ENCODE results near the gene ADAMTS2.

The ADAMTS2 gene

DNA sequence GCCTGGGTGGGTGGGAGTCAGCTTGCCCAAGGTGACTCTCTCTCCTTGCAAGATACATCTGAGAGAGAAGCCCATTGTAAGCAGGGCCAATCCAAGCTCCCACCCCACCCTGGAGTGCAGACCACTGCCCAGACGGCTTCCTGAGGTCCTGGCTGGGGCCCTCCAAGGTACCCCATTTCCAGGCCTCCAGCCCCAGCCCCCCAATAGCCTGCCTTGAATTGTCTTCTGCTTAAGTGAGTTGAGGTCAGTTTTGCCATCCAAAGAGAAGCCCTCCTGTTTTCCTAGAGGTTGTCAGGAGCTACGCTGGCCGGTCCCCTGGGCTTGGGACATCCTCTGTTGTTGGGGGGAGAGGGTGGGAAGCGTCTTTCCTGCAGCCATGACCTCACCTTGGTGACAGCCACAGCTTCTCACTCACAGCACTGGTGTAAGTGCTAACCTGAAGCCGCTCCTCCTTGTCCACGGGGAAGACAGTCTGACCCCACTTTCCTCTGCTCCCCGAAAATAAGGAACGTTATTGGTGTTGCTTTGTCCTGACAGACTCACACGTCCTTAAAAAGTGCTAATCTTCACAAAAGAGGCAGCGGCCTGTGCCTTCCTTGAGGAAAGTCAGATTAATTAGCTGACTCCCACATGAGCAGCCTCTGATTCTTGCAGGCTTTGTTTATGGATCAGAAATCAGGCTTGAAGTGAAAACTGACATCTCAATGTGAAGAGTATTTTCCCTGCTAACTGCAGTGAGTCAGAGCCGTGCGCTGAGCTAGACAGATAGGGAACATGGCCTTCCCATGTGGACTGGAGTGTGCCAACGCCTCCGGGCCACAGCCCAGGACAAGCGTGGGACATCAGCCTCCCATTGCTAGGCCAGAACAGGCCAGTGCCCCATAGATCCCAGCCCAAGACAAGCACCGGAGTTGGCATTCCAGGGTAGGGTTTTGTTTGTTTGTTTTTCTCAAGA lies 52.3 kb downstream of the ADAMTS2 start:
- CTCF ChIA-PET = no interaction called here
- Histone ChIP-seq H3K4me3 (ENCODE audit: control insufficient read depth in 1 of 7, extremely low read depth in 1 of 7, insufficient read depth in 4 of 7, low read depth in 2 of 7, low read length in 6 of 7) (no peak overlapping the region), H3K36me3 (ENCODE audit: control insufficient read depth in 4 of 4, insufficient read depth in 4 of 4, low read length in 3 of 4) (no peaks in the 10 kb centered on the region), H3K27ac (ENCODE audit: insufficient read depth in 1 of 2, low read depth in 1 of 2, low read length in 2 of 2, poor library complexity in 1 of 2, severe bottlenecking in 2 of 2) (no peak overlapping the region), H3K27me3 (replicated peaks in 2 of 5; ENCODE audit: control insufficient read depth in 4 of 5, insufficient read depth in 5 of 5, low read length in 4 of 5) (peaks cover 0 to 2% (median 0%) of the 10 kb centered on the region in 5 experiments), H3K4me1 (ENCODE audit: control extremely low read depth in 1 of 4, control insufficient read depth in 4 of 4, insufficient read depth in 4 of 4, low read length in 3 of 4) (no peaks in the 10 kb centered on the region), H3K9me3 (ENCODE audit: control extremely low read depth in 1 of 5, control insufficient read depth in 4 of 5, insufficient read depth in 2 of 5, low read depth in 1 of 5, low read length in 4 of 5) (peaks cover 0 to under 1% (median 0%) of the 10 kb centered on the region in 5 experiments)
- POLR2A ChIA-PET = no interaction called here
- DNase-seq = no peak
- WGBS (ENCODE audit: insufficient coverage) = 98% methylated on average over 15 of the region's 16 CpGs

DNA sequence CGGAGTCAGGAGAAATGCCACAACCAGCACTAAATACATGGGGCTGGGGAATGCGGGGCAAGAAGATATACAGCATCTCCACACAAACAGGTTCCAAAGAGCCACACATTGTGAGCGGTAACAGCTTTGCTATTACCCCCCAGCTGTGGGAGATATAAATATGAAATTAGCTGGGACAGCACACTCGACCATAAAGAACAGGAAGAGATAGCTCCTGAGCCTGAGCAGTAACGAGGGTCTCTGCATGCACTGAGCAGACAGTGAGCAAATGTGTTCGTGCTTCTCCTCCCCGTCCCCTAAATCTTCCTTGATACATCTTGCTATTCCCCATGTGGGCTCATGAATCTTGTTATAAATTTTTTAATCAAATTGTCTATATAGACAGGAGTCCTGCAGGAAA lies 53.1 kb downstream of the ADAMTS2 start:
- Histone ChIP-seq H3K9me3 (ENCODE audit: control extremely low read depth in 1 of 5, control insufficient read depth in 4 of 5, insufficient read depth in 2 of 5, low read depth in 1 of 5, low read length in 4 of 5) (no peaks in the 10 kb centered on the region), H3K36me3 (ENCODE audit: control insufficient read depth in 4 of 4, insufficient read depth in 4 of 4, low read length in 3 of 4) (no peaks in the 10 kb centered on the region), H3K4me3 (ENCODE audit: control insufficient read depth in 1 of 7, extremely low read depth in 1 of 7, insufficient read depth in 4 of 7, low read depth in 2 of 7, low read length in 6 of 7) (no peak overlapping the region), H3K27ac (ENCODE audit: insufficient read depth in 1 of 2, low read depth in 1 of 2, low read length in 2 of 2, poor library complexity in 1 of 2, severe bottlenecking in 2 of 2) (no peak overlapping the region), H3K27me3 (replicated peaks in 2 of 5; ENCODE audit: control insufficient read depth in 4 of 5, insufficient read depth in 5 of 5, low read length in 4 of 5) (peaks cover 0 to 2% (median 0%) of the 10 kb centered on the region in 5 experiments), H3K4me1 (ENCODE audit: control extremely low read depth in 1 of 4, control insufficient read depth in 4 of 4, insufficient read depth in 4 of 4, low read length in 3 of 4) (no peaks in the 10 kb centered on the region)
- DNase-seq = no peak
- CTCF ChIA-PET = interaction anchor here (1.2 kb wide), 1 partner anchor 12 kb away, joined by 3 read pairs; no protein-coding TSS in a partner anchor
- 80% methylated on average over 2 of the region's 7 CpGs for WGBS (ENCODE audit: insufficient coverage)
- POLR2A ChIA-PET = no interaction called here

DNA sequence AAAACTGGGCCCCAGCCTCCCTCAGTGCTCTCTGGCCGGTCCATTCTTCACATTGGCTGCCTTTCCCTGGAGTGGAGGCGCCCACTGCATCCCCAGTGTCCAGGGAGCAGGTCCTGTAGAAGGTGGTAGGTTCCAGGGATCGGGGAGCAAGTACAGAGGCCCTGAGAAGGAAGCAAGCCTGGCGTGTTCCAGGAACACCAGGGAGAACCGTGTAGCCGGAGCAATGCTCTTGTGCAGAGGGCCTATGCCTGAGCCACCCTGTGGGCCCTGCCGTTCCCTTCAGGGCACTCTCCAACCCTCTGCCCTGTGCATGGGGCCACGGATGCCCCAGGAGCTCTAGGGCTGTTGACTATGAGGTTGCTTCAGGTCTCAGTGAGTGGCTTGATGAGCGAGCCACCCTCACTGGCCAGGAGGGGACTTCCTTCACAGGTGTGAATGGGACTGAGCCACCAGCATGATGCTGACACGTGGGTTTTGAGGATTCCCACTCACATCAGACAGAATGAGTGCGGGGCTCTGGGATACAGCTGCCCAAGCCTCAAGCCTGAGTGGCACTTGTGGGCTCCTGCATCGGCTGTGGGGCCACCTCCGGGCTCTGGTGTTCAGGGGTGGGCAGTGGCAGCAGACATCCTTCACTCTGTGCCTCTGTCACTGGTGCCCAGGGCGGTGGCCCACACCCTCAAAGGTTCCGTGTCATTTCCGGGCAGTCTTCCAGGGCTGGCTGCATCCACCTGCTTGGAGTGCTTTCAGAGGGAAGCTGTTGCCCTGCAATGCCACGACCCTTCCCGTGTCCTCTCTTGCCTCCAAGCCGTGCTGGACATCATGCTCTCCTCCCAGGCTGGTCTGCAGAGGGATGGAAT lies 54.4 kb downstream of the ADAMTS2 start:
- H3K27ac ChIP-seq (ENCODE audit: insufficient read depth in 1 of 2, low read depth in 1 of 2, low read length in 2 of 2, poor library complexity in 1 of 2, severe bottlenecking in 2 of 2) = no peak overlapping the region
- H3K36me3 ChIP-seq (ENCODE audit: control insufficient read depth in 4 of 4, insufficient read depth in 4 of 4, low read length in 3 of 4) = no peaks in the 10 kb centered on the region
- ChIA-PET POLR2A (no interaction called here), CTCF (interaction anchor here (1.2 kb wide), 1 partner anchor 11 kb away, joined by 3 read pairs; no protein-coding TSS in a partner anchor)
- no peak overlapping the region for H3K4me3 ChIP-seq (ENCODE audit: control insufficient read depth in 1 of 7, extremely low read depth in 1 of 7, insufficient read depth in 4 of 7, low read depth in 2 of 7, low read length in 6 of 7)
- no peak for DNase-seq
- peaks cover 0 to 2% (median 0%) of the 10 kb centered on the region in 5 experiments for H3K27me3 ChIP-seq (replicated peaks in 2 of 5; ENCODE audit: control insufficient read depth in 4 of 5, insufficient read depth in 5 of 5, low read length in 4 of 5)
- 94% methylated on average over 19 of the region's 19 CpGs for WGBS (ENCODE audit: insufficient coverage)
- H3K4me1 ChIP-seq (ENCODE audit: control extremely low read depth in 1 of 4, control insufficient read depth in 4 of 4, insufficient read depth in 4 of 4, low read length in 3 of 4) = no peaks in the 10 kb centered on the region
- no peaks in the 10 kb centered on the region for H3K9me3 ChIP-seq (ENCODE audit: control extremely low read depth in 1 of 5, control insufficient read depth in 4 of 5, insufficient read depth in 2 of 5, low read depth in 1 of 5, low read length in 4 of 5)

DNA sequence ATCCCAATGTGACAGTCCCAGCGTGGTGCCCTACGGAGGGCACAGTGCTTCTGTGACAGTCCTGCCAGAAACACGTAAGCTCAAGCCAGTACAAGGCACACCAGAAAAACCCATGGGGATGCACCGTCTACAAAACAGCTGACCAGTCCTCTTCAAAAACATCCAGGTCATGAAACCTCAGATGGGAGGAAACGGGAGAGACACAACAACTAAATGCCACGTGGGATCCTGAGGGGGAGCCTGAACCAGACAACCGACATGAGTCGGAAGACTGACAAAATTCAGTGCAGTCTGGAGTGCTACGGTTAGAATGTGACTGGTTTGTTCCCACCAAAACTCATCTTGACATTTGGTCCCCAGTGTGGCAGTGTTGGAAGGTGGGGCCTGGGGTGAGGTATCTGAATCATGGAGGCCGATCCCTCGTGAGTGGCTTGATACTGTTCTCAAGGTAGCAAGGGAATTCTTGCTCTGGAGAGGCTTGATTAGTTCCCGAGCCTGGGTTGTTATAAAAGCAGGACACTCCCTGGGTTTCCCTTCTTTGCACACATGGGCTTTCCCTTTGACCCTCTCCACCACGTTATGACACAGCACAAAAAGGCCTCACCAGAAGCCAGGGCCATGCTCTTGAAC lies 55.4 kb downstream of the ADAMTS2 start:
- Histone ChIP-seq H3K27me3 (replicated peaks in 2 of 5; ENCODE audit: control insufficient read depth in 4 of 5, insufficient read depth in 5 of 5, low read length in 4 of 5) (peaks cover 0 to 2% (median 0%) of the 10 kb centered on the region in 5 experiments), H3K27ac (ENCODE audit: insufficient read depth in 1 of 2, low read depth in 1 of 2, low read length in 2 of 2, poor library complexity in 1 of 2, severe bottlenecking in 2 of 2) (no peak overlapping the region), H3K4me1 (ENCODE audit: control extremely low read depth in 1 of 4, control insufficient read depth in 4 of 4, insufficient read depth in 4 of 4, low read length in 3 of 4) (no peaks in the 10 kb centered on the region), H3K9me3 (ENCODE audit: control extremely low read depth in 1 of 5, control insufficient read depth in 4 of 5, insufficient read depth in 2 of 5, low read depth in 1 of 5, low read length in 4 of 5) (no peaks in the 10 kb centered on the region), H3K4me3 (ENCODE audit: control insufficient read depth in 1 of 7, extremely low read depth in 1 of 7, insufficient read depth in 4 of 7, low read depth in 2 of 7, low read length in 6 of 7) (no peak overlapping the region), H3K36me3 (ENCODE audit: control insufficient read depth in 4 of 4, insufficient read depth in 4 of 4, low read length in 3 of 4) (no peaks in the 10 kb centered on the region)
- 90% methylated on average over 11 of the region's 13 CpGs for WGBS (ENCODE audit: insufficient coverage)
- ChIA-PET POLR2A (no interaction called here), CTCF (no interaction called here)
- DNase-seq = no peak

DNA sequence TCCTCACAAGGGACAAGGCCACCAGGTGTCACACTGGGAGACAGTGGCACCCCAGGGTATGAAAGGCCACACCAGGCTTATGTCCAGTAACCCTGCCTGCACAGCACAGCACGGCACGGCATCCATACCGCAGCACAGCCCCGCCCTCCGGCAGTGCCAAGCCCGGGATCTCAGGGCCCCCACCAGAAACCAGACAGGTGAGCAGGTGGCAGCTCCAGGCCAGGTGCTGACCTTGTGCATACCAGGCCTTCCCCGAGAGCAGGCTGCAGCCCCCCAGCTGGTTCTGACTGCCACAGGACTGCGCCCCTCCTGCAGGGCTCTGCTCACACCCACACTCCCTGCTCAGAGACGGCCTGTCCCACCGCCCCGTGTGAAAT lies 56.5 kb downstream of the ADAMTS2 start:
- Histone ChIP-seq H3K27me3 (replicated peaks in 2 of 5; ENCODE audit: control insufficient read depth in 4 of 5, insufficient read depth in 5 of 5, low read length in 4 of 5) (peaks cover 0 to 2% (median 0%) of the 10 kb centered on the region in 5 experiments), H3K9me3 (ENCODE audit: control extremely low read depth in 1 of 5, control insufficient read depth in 4 of 5, insufficient read depth in 2 of 5, low read depth in 1 of 5, low read length in 4 of 5) (no peaks in the 10 kb centered on the region), H3K27ac (ENCODE audit: insufficient read depth in 1 of 2, low read depth in 1 of 2, low read length in 2 of 2, poor library complexity in 1 of 2, severe bottlenecking in 2 of 2) (no peak overlapping the region), H3K36me3 (ENCODE audit: control insufficient read depth in 4 of 4, insufficient read depth in 4 of 4, low read length in 3 of 4) (no peaks in the 10 kb centered on the region), H3K4me1 (ENCODE audit: control extremely low read depth in 1 of 4, control insufficient read depth in 4 of 4, insufficient read depth in 4 of 4, low read length in 3 of 4) (no peaks in the 10 kb centered on the region), H3K4me3 (ENCODE audit: control insufficient read depth in 1 of 7, extremely low read depth in 1 of 7, insufficient read depth in 4 of 7, low read depth in 2 of 7, low read length in 6 of 7) (no peak overlapping the region)
- ChIA-PET POLR2A (no interaction called here), CTCF (no interaction called here)
- 98% methylated on average over 7 of the region's 11 CpGs for WGBS (ENCODE audit: insufficient coverage)
- DNase-seq = no peak

DNA sequence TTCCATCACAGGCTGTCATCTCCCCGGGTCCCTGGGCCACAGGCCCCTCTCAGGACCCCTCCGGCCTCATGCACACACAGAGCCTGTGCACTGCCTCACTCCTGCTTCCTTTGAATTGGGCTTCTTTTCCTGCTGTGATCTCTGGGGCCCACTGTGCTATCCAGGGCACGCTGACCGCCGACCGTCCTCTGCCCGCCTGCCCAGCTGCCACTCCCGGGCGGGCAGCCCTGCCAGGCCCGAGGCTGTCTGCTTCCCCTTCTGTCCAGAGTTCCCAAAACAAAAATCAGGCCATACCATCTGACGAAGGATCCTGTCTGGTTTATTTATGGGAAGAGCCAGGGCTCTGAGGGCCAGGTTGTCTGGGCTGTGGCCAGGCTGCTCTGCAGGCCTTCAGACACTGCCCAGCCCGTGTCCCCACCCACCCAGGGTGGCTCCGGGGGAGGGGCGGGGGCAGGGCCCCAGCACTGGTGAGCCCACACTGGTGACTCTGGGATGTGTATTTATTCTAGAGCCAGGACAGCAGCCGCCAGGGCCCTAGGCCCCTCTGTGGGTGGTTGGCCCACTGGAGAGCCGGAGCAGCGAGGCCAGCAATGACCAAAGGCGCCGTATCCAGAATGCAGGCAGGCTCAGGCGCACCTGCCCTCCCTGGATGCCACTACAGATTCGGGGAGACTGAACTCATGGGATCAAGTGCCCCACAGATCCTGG lies 57.0 kb downstream of the ADAMTS2 start:
- no peak overlapping the region for H3K4me3 ChIP-seq (ENCODE audit: control insufficient read depth in 1 of 7, extremely low read depth in 1 of 7, insufficient read depth in 4 of 7, low read depth in 2 of 7, low read length in 6 of 7)
- peaks cover 0 to 2% (median 0%) of the 10 kb centered on the region in 5 experiments for H3K27me3 ChIP-seq (replicated peaks in 2 of 5; ENCODE audit: control insufficient read depth in 4 of 5, insufficient read depth in 5 of 5, low read length in 4 of 5)
- H3K4me1 ChIP-seq (ENCODE audit: control extremely low read depth in 1 of 4, control insufficient read depth in 4 of 4, insufficient read depth in 4 of 4, low read length in 3 of 4) = no peaks in the 10 kb centered on the region
- no peak overlapping the region for H3K27ac ChIP-seq (ENCODE audit: insufficient read depth in 1 of 2, low read depth in 1 of 2, low read length in 2 of 2, poor library complexity in 1 of 2, severe bottlenecking in 2 of 2)
- H3K36me3 ChIP-seq (ENCODE audit: control insufficient read depth in 4 of 4, insufficient read depth in 4 of 4, low read length in 3 of 4) = no peaks in the 10 kb centered on the region
- WGBS (ENCODE audit: insufficient coverage) = 91% methylated on average over 20 of the region's 21 CpGs
- ChIA-PET CTCF (no interaction called here), POLR2A (no interaction called here)
- DNase-seq = no peak
- H3K9me3 ChIP-seq (ENCODE audit: control extremely low read depth in 1 of 5, control insufficient read depth in 4 of 5, insufficient read depth in 2 of 5, low read depth in 1 of 5, low read length in 4 of 5) = no peaks in the 10 kb centered on the region

Data from common myeloid progenitor, CD34-positive (primary cell).